Muscle of back (tissue), 11 donors: ENCODE results near the gene ADPRH. TPM values are rescaled to one million over a fixed set of nuclear protein-coding genes. Genes with fewer than 3 reads are reported as not detected.
"Not testable (repeated sequence)": the region's sequence is repeated elsewhere in the genome, so short reads cannot be mapped to it uniquely, and the experiment has no call there.

ENCODE experiments used
- DNase-seq, 3 donors: peaks; one replicate each; pipeline versions ENCODE4 v3.0.0 to v3.0.0-alpha.2; 2013
- polyA plus RNA-seq, 10 donors: library from polyadenylated mRNA; unstranded; fragments of 120-200 nt; gene quantifications; one replicate each; pipeline ENCODE4 v1.2.1, GENCODE V29; 2013; ENCODE audit not compliant: insufficient read length in 10 of 10

ADPRH gene
- polyA plus RNA-seq, 10 donors: 5.6 to 10.0 (median 8.2) TPM

DNA sequence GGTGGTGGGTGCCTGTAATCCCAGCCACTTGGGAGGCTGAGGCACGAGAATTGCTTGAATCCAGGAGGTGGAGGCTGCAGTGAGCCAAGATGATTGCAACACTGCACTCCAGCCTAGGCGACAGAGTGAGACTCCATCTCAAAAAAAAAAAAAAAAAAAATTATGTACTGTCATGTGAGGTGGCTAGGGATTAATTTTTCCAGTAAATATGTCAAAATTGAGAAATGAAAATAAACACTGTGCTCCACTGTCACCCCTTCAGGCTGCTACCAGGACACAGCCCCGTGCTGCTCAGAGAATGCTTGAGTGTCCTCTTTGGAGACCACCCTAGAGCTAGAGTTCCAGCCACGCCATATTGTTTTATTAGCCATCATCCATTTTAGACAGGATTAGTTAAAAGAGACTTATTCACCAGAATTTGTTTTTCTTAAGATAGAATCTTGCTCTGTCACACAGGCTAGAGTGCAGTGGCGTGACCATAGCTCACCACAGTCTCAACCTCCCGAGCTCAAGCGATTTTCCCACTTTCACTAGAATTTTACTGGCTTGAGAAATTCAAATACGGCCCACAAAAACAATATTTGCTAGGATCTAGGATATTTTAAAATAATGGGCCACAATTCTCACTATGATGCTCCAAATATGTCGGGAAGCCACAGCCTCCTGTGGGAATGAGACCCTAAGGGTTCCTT lies 20.5 kb upstream of the ADPRH start:
- DNase-seq: no peak

DNA sequence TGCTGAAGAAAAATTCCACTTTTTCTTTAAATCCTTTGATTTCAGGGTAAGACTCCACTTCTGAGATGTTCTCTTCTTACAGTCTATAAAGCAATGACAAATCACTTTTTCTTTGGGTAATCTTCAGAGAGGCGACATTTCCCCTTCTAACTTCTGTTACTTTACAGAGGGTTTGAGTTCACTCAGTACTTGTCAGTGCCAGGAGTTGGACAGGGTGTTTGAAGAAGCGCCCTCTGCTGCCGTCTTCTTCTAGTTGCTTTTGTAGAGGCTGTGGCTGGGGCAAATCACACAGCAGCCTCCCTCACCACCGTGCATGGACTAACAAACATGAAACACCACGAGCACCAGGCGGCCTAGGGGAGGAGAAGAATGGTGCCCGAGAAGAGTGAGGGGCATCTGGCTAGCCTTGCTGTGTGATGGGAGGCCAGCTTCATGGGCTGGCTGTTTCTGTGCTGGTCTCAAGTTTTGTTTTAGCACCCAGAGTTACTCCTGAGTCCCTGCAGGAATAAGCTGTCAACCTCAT lies 19.8 kb upstream of the ADPRH start, which contains the start of gene CD80:
TSS of gene CD80 (minus strand) at position 174 of the 523 bp plus-strand sequence. CDS start 1,886 bp downstream, outside the sequence.
- DNase-seq: peak in 1 of 3 donors; percentile 31

DNA sequence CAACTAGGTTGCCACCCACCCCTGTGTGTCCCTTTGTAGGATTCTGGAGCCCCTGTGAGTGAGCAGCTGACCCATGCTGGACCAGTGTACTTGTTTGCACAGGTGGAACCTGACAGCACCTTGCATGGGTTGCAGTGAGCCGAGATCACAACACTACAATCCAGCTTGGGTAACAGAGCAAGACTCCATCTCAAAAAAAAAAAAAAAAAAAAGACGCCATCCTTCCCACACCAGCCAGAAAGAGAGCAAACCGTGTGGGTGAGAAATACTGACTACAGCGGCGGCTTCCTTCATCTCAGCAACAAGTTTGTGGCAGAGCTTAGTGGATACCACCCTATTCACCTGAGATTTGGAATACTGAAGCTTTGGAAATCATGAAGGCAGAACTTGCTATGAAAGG lies 19.1 kb upstream of the ADPRH start:
- no peak for DNase-seq

DNA sequence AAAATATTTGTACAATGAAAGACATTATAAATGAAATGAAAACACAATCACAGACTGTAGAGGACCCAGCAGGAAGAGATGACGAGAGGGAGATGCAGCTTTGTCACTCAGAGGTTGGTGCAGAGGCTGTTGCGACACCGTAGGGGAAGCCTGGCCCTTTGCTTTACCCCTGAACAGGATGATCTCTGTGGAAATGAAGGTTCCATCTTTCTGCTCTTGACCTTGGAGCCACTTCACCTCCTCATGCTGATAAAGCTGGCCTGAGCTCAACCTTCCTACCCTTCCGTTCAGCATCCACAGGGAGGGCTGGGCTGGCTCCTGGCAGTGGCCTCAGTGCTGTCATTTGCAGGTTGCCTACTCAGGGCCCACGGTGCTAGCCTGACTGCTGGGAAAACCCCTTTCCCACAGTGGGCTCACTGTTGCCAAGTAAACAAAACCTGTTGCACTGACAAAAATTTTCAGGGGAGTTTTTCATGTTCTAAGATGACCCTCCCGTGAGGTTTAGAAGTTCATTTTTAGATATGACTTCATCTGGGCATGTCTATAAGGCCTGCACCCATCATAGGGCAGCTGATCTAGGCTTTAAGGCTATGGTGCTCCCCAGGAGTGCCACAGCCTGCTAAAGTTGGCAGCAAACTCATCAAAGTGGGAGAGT lies 16.9 kb upstream of the ADPRH start:
- no peak for DNase-seq

- not testable (repeated sequence) for DNase-seq
These were observed 16.0 kb upstream of the ADPRH start for GRCh38 chr3:119563334-119563733.

- DNase-seq: no peak
These were observed 10.1 kb upstream of the ADPRH start for GRCh38 chr3:119569156-119569555.

- peak in 1 of 3 donors; percentile 16 for DNase-seq
These were observed 9.1 kb upstream of the ADPRH start for GRCh38 chr3:119570229-119570628.

DNA sequence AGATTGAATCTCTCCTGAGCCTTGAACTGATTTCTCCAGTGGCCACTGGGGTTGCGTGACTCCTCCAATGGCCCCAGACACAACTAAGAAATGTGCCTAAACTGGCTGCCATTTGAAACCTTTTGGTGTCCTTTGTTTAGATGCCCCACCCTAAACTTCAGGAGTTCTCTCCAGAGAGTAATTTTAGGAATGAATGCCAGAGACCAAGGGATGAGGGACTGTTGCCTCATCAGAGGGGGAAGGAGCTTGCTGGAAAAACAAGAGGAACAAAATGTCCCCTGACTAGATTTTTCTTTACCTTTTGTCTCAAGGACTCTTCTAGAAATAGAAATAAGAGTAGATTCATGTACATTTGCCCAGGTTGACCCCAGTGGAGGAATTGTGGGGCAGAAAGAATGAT lies 8.1 kb upstream of the ADPRH start:
- no peak for DNase-seq

DNA sequence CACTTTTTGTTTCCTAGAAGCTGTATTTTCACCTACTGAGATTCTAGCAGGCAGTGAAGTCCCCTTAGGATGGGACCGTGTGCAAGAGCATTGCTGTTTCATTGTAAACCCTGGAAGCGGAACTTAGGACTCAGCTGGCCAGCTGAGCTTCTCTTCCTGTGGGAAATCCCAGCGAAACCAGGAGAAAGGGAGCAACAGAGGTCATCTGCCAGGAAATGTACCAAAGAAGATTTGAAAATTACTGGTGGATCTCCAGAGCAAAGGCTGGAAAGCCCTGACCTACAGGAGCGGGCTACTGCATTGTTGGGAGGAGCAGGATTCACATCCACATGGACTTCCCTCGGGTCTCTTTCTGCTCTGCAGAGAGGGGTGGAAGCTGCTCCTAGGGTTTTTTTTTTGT lies 7.6 kb upstream of the ADPRH start:
- DNase-seq: peak in 2 of 3 donors; percentile 16 to 48

DNA sequence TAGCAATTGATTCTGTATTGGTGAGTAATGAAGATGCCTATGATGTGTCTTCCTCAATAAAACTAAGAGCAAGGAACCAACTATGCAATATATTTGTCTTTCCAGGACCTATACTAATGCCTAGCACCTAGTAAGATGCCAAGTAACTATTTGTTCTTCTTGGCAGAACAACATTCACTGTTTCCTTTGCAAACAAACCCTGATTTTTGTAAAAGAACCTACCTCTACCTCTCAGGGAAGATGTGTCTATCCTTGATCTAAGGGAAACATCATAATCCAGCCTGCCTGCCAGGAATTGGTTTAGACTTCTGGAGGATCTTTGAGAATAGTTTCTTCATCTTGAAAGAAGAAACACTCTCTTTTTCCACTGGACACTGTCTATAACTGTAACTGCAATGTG lies 3.8 kb upstream of the ADPRH start:
- no peak for DNase-seq

DNA sequence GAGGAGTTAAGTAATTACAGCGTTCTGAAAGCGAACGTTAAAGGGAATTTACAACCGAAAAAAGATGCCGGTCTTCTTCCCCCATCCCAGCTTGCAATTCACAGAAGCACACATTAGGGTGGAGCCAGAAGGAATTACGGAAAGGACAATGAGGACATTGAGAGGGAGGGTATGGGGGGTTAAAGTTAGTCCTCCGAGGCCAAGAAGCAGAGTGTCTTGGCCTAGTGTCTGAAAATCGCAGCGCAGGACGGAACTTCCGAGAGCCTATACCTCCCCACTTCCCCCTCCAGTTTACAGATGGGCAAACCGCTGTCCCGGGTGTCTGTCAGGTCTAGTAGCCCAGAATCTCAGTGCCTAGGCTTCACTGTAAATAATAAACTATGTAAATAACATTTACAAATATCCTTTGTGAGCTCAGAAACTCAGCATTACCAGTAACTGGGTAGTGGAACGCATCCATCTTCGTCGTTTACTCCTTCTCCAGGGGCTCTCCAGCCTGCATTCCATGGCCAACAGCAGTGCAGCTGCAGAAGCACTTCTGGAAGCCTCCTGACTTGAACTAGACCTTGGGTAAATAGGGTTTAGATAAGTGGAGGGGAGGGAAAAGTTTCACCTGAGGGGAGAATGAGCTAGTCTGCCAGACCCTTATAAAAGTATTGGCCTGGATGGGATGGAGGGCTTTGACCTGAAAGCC lies 922 bp downstream of the ADPRH start:
- peak; percentile 41 to 91 (median 76) for DNase-seq

DNA sequence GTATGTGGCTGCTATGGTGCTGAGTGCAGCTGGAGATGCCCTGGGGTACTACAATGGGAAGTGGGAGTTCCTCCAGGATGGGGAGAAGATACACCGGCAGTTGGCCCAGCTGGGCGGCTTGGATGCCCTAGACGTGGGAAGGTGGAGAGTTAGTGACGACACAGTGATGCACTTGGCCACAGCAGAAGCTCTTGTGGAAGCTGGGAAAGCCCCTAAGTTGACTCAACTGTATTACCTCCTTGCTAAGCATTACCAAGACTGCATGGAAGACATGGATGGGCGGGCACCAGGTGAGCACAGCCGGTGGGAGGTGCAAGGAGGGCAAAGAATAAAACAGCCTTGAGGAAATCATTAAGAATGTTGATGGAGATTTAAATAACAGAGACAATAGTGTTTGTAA lies 2.9 kb downstream of the ADPRH start:
- DNase-seq: no peak

GRCh38 chr3:119585208-119585607 lies 5.9 kb downstream of the ADPRH start:
- DNase-seq: no peak

- peak in 1 of 3 donors; percentile 19 for DNase-seq
These were observed 6.7 kb downstream of the ADPRH start for GRCh38 chr3:119585856-119586570.

GRCh38 chr3:119586733-119587172 lies 7.5 kb downstream of the ADPRH start:
- no peak for DNase-seq

DNA sequence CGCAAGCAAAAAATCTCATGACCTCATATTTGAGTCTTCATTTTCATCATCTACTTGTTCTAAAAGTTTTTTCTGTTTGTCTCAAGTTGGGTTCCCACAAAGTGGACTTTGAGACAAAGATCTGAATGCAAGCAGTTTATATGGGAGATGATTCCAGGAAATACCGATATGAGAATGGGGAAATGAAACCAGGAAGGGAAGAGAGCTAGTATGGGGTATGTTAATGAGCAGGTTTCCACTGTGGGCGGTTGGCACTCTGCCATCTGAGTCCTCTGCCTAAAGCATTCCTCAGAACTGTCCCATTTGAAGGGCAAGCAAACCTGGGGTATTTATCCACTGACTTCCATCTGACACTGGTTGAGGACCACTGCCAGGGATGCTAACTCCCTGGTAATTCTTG lies 8.8 kb downstream of the ADPRH start:
- DNase-seq: peak in 2 of 3 donors; percentile 37 to 52

DNA sequence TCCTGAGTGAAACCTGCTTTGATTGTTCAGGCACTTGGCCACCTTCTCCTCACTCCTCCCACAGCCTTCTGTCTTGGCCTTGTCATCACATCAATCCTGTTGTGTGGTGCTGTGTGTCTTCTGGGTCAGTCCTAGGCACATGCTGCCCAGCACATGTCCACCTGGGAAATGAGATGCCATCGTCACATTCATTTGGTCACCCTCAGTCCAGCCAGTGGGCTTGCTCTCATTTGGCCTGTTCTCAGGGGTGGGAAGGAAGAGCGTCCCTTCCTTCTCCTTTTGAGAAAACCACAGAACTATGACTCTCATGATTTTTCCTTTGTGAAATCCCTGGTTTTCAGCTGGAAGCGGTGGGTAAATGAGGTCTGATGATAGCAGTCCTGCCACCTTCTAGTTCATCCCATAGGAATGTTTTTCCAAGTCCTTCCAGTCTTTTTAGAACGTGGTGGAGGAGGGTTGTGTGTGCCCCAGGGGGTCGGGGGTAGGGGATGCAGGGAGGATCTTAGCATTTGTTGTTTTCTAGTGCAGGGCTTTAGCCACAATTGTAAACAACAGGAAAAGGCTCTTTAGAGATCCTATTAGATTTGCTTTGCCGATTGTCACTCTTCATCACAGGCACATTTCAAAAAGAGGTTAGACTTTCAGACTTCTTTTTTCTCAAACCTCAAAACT lies 9.9 kb downstream of the ADPRH start:
- no peak for DNase-seq

- no peak for DNase-seq
These were observed 11.4 kb downstream of the ADPRH start for GRCh38 chr3:119590706-119591105.

DNA sequence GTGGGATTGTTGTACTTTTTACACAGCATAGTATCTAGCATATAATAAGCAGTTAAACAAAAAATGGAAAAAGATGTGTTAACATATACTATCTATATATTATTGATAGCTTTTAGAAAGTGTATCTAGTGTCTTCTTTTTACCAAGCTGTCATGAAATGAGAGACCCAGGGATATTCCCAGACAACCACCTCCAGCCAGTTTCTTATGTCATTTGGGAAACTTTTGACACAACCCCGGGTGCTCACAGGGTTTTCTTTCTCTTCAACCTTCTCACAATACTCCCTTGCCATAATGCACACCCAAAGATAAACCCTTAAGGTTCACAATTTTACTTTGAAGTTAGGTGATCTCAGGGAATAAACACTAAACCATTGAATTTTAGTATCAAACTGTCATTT lies 13.6 kb downstream of the ADPRH start:
- DNase-seq: no peak

- DNase-seq: no peak
These were observed 14.8 kb downstream of the ADPRH start for GRCh38 chr3:119594066-119594465.

GRCh38 chr3:119594929-119595328 lies 15.6 kb downstream of the ADPRH start:
- DNase-seq: not testable (repeated sequence)
